ENCODE results near the gene OGFOD1.

OGFOD1 gene

DNA sequence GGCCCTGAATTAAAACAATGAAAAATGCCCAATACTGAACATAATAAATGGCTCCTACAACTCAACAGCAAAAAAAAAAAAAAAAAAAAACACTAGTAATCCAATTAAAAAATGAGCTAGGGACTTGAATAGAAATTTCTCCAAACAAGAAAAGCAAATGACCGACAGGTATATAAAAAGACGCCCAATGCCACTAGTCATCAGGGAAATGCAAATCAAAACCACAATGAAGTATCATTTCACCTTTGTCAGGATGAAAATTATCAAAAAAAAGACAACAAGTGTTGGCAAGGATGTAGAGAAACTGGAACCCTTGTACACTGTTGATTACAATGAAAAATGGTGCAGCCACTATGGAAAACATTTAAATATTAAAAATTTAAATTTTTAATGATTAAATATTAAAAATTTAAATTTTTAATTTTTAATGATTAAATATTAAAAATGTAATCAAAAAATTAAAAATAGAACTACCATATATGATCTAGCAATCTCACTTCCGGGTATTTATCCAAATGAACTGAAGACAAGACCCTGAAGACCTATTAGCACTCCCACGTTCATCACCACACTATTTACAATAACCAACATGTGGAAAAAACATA, 40.4 kb downstream of the OGFOD1 start:
- TF ChIP-seq, protein P1, sequence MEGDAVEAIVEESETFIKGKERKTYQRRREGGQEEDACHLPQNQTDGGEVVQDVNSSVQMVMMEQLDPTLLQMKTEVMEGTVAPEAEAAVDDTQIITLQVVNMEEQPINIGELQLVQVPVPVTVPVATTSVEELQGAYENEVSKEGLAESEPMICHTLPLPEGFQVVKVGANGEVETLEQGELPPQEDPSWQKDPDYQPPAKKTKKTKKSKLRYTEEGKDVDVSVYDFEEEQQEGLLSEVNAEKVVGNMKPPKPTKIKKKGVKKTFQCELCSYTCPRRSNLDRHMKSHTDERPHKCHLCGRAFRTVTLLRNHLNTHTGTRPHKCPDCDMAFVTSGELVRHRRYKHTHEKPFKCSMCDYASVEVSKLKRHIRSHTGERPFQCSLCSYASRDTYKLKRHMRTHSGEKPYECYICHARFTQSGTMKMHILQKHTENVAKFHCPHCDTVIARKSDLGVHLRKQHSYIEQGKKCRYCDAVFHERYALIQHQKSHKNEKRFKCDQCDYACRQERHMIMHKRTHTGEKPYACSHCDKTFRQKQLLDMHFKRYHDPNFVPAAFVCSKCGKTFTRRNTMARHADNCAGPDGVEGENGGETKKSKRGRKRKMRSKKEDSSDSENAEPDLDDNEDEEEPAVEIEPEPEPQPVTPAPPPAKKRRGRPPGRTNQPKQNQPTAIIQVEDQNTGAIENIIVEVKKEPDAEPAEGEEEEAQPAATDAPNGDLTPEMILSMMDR (IDR thresholded peaks at IDR 0.05; ENCODE audit: borderline replicate concordance, insufficient read depth, low read depth, low read length): no peak
- H3K4me3 ChIP-seq (ENCODE audit: low read depth, low read length): no peak overlapping the region

- no peak overlapping the region for H3K4me3 ChIP-seq (ENCODE audit: low read depth, low read length)
- TF ChIP-seq, protein P1 (IDR thresholded peaks at IDR 0.05; ENCODE audit: borderline replicate concordance, insufficient read depth, low read depth, low read length): no peak
Measured at GRCh38 chr16:56493126-56493525, 41.8 kb downstream of the OGFOD1 start.

- TF ChIP-seq, protein P1 (IDR thresholded peaks at IDR 0.05; ENCODE audit: borderline replicate concordance, insufficient read depth, low read depth, low read length): no peak
- no peak overlapping the region for H3K4me3 ChIP-seq (ENCODE audit: low read depth, low read length)
Measured at GRCh38 chr16:56493815-56494214, 42.5 kb downstream of the OGFOD1 start.

DNA sequence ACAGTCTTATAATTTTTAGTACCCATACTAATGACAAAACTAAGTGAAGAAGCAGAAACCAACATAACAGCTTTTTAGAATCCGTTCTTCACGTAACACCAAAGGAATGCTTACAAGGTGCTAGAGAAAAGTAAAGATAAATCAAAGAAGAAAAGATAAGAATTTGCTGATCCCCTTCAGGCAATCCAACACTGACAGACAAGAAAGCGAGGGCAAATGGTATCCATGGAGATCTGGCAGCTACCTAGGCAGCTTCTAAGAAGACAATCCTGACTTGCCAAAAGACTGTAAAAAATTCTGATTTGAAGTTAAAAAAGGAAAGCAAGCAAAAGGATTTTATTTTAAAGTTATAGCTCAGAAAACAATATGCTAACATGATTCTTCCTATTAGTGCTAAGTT, 53.8 kb downstream of the OGFOD1 start:
- TF ChIP-seq, protein P1 (IDR thresholded peaks at IDR 0.05; ENCODE audit: borderline replicate concordance, insufficient read depth, low read depth, low read length): no peak
- no peak overlapping the region for H3K4me3 ChIP-seq (ENCODE audit: low read depth, low read length)

DNA sequence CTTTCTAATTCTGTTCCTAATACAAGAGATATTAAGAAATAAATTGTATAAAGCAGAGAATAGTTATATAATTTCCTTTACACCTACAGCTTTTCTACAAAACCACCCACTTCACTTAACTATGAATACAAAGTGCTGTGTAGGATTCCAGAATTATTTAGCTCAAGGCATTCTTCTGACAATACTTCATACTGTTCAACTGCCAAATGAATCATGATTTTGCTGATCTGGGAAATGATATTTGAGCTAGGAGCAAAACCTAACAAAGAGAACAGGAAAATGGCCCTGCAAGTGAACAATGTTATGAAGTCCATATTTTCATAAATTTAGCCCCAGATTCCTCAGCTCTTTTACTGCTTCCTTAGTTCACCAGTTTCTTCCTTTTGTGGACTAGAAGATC, 55.6 kb downstream of the OGFOD1 start:
- TF ChIP-seq, protein P1 (IDR thresholded peaks at IDR 0.05; ENCODE audit: borderline replicate concordance, insufficient read depth, low read depth, low read length): no peak
- H3K4me3 ChIP-seq (ENCODE audit: low read depth, low read length): no peak overlapping the region

DNA sequence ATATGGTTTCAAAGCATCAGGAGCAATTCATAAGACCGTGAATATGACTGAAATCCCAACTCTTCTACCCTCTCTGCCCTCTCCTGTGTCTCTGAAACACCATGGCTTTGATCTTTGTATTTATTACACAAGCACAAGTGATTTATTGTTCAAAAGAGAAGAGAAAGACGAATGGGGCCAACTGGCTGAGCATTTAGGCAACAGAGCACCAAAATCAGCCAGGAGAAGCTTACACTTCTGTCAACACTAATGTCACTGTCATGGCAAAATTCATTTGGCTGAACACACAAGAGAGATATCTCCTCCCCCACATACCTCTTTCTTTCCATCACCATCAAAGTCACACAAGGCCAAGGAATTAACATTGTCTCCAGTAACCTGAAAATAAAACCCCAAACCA, 59.2 kb downstream of the OGFOD1 start:
- TF ChIP-seq, protein P1 (IDR thresholded peaks at IDR 0.05; ENCODE audit: borderline replicate concordance, insufficient read depth, low read depth, low read length): no peak
- no peak overlapping the region for H3K4me3 ChIP-seq (ENCODE audit: low read depth, low read length)

GRCh38 chr16:56512025-56512424, 60.7 kb downstream of the OGFOD1 start:
- TF ChIP-seq, protein P1 (IDR thresholded peaks at IDR 0.05; ENCODE audit: borderline replicate concordance, insufficient read depth, low read depth, low read length): no peak

More at GRCh38 chr16:56512025-56512424, 60.7 kb downstream of the OGFOD1 start:
- no peak overlapping the region for H3K4me3 ChIP-seq (ENCODE audit: low read depth, low read length)

Data from GM12875 (cell line).